ENCODE results near the gene ACIN1. TPM values are rescaled to one million over a fixed set of nuclear protein-coding genes. Genes with fewer than 3 reads are reported as not detected.

The ACIN1 gene
- total and polyA plus RNA-seq, 2 of the 13 experiments (the other 11 are each of a cell fraction or from before 2014, with no cell fraction given): 165 to 183 TPM

DNA sequence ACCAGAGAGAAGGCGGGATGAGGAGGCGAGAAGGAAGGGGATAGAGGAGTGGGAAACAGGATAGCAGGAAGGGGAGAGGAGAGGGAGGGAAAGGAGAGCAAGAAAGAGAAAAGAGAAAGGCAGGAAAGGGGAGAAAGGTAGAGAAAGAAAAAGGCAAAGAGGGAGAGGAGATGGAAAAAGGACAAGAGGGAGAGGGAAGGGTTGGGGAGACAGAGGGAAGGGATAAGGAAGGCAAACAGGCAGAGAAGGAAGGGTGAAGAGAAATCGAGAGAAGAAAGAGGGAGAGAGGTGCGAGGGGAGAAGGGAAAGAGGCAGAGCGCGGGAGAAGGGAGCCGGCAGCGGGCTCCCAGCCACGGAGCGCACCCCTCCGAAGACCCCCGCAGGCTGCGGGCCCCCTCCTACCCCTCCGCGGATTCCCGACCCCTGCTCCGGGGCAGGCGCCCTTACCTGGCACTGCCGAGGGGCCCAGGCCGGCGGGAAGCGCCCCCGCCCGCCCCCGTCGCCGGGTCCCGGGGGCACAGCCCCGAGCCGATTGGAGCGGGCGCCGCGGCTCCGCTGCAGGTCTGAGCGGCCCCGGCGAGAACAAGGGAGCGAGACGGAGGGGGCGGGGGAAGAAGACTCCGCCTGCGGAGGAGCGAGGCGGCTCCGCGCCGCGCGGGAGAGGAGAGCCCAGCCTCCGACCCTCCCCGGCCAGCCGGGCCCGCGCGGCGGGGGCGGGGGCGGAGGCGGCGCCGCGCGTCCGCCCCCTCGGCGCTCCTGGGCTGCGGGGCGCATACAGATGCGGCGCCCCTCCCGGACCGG lies 37.8 kb downstream of the ACIN1 start, which contains the start of gene CDH24 (continued):
- TF ChIP-seq ARID4A (CRISPR knock-in tag; IDR thresholded peaks at IDR 0.05; ENCODE audit: borderline replicate concordance) (0 out of 2 replicates have a peak, but pooled peaks have one; percentile 10), ZFP90 (CRISPR knock-in tag; IDR thresholded peaks at IDR 0.05; ENCODE audit: borderline replicate concordance) (no peak), CBX5 (CRISPR knock-in tag; IDR thresholded peaks at IDR 0.05; ENCODE audit: borderline replicate concordance) (no peak), MTF1 (CRISPR knock-in tag; IDR thresholded peaks at IDR 0.05) (no peak), CAMTA2 (CRISPR knock-in tag; IDR thresholded peaks at IDR 0.05; ENCODE audit: borderline replicate concordance) (no peak), ZNF512 (CRISPR knock-in tag; IDR thresholded peaks at IDR 0.05) (peak; percentile 100), TGIF2 (CRISPR knock-in tag; IDR thresholded peaks at IDR 0.05) (no peak), SIN3A (IDR thresholded peaks at IDR 0.05; ENCODE audit: borderline replicate concordance, low read depth, low read length) (peak; percentile 15; the same call in 1 of the 2 replicates), ZNF484 (CRISPR knock-in tag; IDR thresholded peaks at IDR 0.05; ENCODE audit: borderline replicate concordance, low read depth) (no peak), ZNF713 (CRISPR knock-in tag; IDR thresholded peaks at IDR 0.05) (no peak), CBFB (CRISPR knock-in tag; IDR thresholded peaks at IDR 0.05) (no peak), TCF7 (IDR thresholded peaks at IDR 0.05; ENCODE audit: low read depth) (no peak), ZNF414 (CRISPR knock-in tag; IDR thresholded peaks at IDR 0.05) (no peak), HNF1A (IDR thresholded peaks at IDR 0.05; ENCODE audit: low read depth) (no peak), HNF1A (CRISPR knock-in tag; IDR thresholded peaks at IDR 0.05; ENCODE audit: borderline replicate concordance) (no peak)
- TF ChIP-seq, protein P1, sequence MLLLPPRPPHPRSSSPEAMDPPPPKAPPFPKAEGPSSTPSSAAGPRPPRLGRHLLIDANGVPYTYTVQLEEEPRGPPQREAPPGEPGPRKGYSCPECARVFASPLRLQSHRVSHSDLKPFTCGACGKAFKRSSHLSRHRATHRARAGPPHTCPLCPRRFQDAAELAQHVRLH (CRISPR knock-in tag; IDR thresholded peaks at IDR 0.05; ENCODE audit: borderline replicate concordance, low read depth): no peak

Measured in HepG2 (cell line).